Measurements from ENCODE around the gene UBR4. TPM values are rescaled to one million over a fixed set of nuclear protein-coding genes. Genes with fewer than 3 reads are reported as not detected.

UBR4 gene
- total RNA-seq, 2 experiments from 2014 or later, result 117 to 147 TPM

- POLR2A ChIA-PET, result interaction anchor here (0.5 kb wide), 1 partner anchor 56 kb away, joined by 3 read pairs; no protein-coding TSS in a partner anchor
- DNase-seq, result no peak
Measured at GRCh38 chr1:19055701-19056100, 154.4 kb downstream of the UBR4 start.

GRCh38 chr1:19055001-19055400 lies 155.1 kb downstream of the UBR4 start:
- POLR2A ChIA-PET, result no interaction called here
- Mint-ChIP-seq H3K27me3 (peaks cover 23% of the 10 kb centered on the region), H3K4me3 (no peak overlapping the region), H3K4me1 (peaks cover 16% of the 10 kb centered on the region), H3K36me3 (ENCODE audit: low read depth) (no peaks in the 10 kb centered on the region), H3K27ac (no peak overlapping the region), H3K9me3 (ENCODE audit: low read depth) (no peaks in the 10 kb centered on the region)
- CTCF ChIA-PET, result no interaction called here
- DNase-seq (no peak), ATAC-seq (no peak)
- intact Hi-C loops (cut with DNase I, micrococcal nuclease), result no loop called here

More at GRCh38 chr1:19055701-19056100, 154.4 kb downstream of the UBR4 start:
- peaks cover 15% of the 10 kb centered on the region for H3K4me1 Mint-ChIP-seq
- CTCF ChIA-PET, result no interaction called here
- H3K9me3 Mint-ChIP-seq (ENCODE audit: low read depth), result no peaks in the 10 kb centered on the region
- no peak overlapping the region for H3K27ac Mint-ChIP-seq
- intact Hi-C loops (cut with DNase I, micrococcal nuclease), result no loop called here
- H3K27me3 Mint-ChIP-seq, result peaks cover 23% of the 10 kb centered on the region
- H3K4me3 Mint-ChIP-seq, result no peak overlapping the region
- no peak for ATAC-seq
- H3K36me3 Mint-ChIP-seq (ENCODE audit: low read depth), result no peaks in the 10 kb centered on the region

GRCh38 chr1:19054216-19054615 lies 155.8 kb downstream of the UBR4 start:
- Mint-ChIP-seq H3K4me3 (no peak overlapping the region), H3K27me3 (peaks cover 23% of the 10 kb centered on the region), H3K36me3 (ENCODE audit: low read depth) (no peaks in the 10 kb centered on the region), H3K4me1 (peaks cover 16% of the 10 kb centered on the region), H3K9me3 (ENCODE audit: low read depth) (no peaks in the 10 kb centered on the region), H3K27ac (no peak overlapping the region)
- POLR2A ChIA-PET, result interaction anchor here (0.6 kb wide), 1 partner anchor 194 kb away, joined by 3 read pairs; no protein-coding TSS in a partner anchor
- intact Hi-C loops (cut with DNase I, micrococcal nuclease), result no loop called here
- DNase-seq, result no peak
- CTCF ChIA-PET, result no interaction called here
- no peak for ATAC-seq

GRCh38 chr1:19053486-19053885 lies 156.6 kb downstream of the UBR4 start:
- ChIA-PET CTCF (interaction anchor here (1.0 kb wide), 1 partner anchor 146 kb away, joined by 3 read pairs; no protein-coding TSS in a partner anchor), POLR2A (no interaction called here)
- H3K27ac Mint-ChIP-seq, result no peak overlapping the region
- peaks cover 23% of the 10 kb centered on the region for H3K27me3 Mint-ChIP-seq
- H3K9me3 Mint-ChIP-seq (ENCODE audit: low read depth), result no peaks in the 10 kb centered on the region
- DNase-seq (no peak), ATAC-seq (no peak)
- H3K4me3 Mint-ChIP-seq, result no peak overlapping the region
- intact Hi-C loops (cut with DNase I, micrococcal nuclease), result no loop called here
- peaks cover 16% of the 10 kb centered on the region for H3K4me1 Mint-ChIP-seq
- no peaks in the 10 kb centered on the region for H3K36me3 Mint-ChIP-seq (ENCODE audit: low read depth)

- no peak for DNase-seq
- H3K27ac Mint-ChIP-seq, result no peak overlapping the region
- intact Hi-C loops (cut with DNase I, micrococcal nuclease), result no loop called here
- peaks cover 7% of the 10 kb centered on the region for H3K27me3 Mint-ChIP-seq
- no peaks in the 10 kb centered on the region for H3K36me3 Mint-ChIP-seq (ENCODE audit: low read depth)
- ChIA-PET POLR2A (no interaction called here), CTCF (interaction anchor here (0.6 kb wide), 1 partner anchor 166 kb away, joined by 3 read pairs; no protein-coding TSS in a partner anchor)
- H3K4me1 Mint-ChIP-seq, result peaks cover 7% of the 10 kb centered on the region
- no peak overlapping the region for H3K4me3 Mint-ChIP-seq
- no peak for ATAC-seq
- H3K9me3 Mint-ChIP-seq (ENCODE audit: low read depth), result no peaks in the 10 kb centered on the region
Measured at GRCh38 chr1:19049798-19050197, 160.3 kb downstream of the UBR4 start.

- H3K9me3 Mint-ChIP-seq (ENCODE audit: low read depth), result no peaks in the 10 kb centered on the region
- H3K27ac Mint-ChIP-seq, result no peak overlapping the region
- intact Hi-C loops (cut with DNase I, micrococcal nuclease), result no loop called here
- H3K4me3 Mint-ChIP-seq, result no peak overlapping the region
- POLR2A ChIA-PET, result no interaction called here
- no peak for DNase-seq
- CTCF ChIA-PET, result interaction anchor here (0.6 to 2.1 kb wide), 2 partner anchors 10 to 165 kb away, joined by 3 to 6 read pairs; no protein-coding TSS in a partner anchor
- ATAC-seq, result no peak
- no peaks in the 10 kb centered on the region for H3K36me3 Mint-ChIP-seq (ENCODE audit: low read depth)
- H3K27me3 Mint-ChIP-seq, result peaks cover 8% of the 10 kb centered on the region
- H3K4me1 Mint-ChIP-seq, result peaks cover 5% of the 10 kb centered on the region
Measured at GRCh38 chr1:19049128-19049768, 160.8 kb downstream of the UBR4 start.

- ChIA-PET POLR2A (no interaction called here), CTCF (interaction anchor here (0.7 to 2.1 kb wide), 3 partner anchors 8 to 86 kb away, joined by 3 to 6 read pairs (median 3); no protein-coding TSS in a partner anchor)
- intact Hi-C loops (cut with DNase I, micrococcal nuclease), result no loop called here
- no peaks in the 10 kb centered on the region for H3K9me3 Mint-ChIP-seq (ENCODE audit: low read depth)
- DNase-seq (no peak), ATAC-seq (no peak)
- no peak overlapping the region for H3K4me3 Mint-ChIP-seq
- no peak overlapping the region for H3K27ac Mint-ChIP-seq
- peaks cover 12% of the 10 kb centered on the region for H3K4me1 Mint-ChIP-seq
- H3K27me3 Mint-ChIP-seq, result peaks cover 4% of the 10 kb centered on the region
- no peaks in the 10 kb centered on the region for H3K36me3 Mint-ChIP-seq (ENCODE audit: low read depth)
Measured at GRCh38 chr1:19046972-19047731, 162.9 kb downstream of the UBR4 start.

- no peaks in the 10 kb centered on the region for H3K9me3 Mint-ChIP-seq (ENCODE audit: low read depth)
- no peaks in the 10 kb centered on the region for H3K36me3 Mint-ChIP-seq (ENCODE audit: low read depth)
- POLR2A ChIA-PET, result no interaction called here
- peaks cover 12% of the 10 kb centered on the region for H3K4me1 Mint-ChIP-seq
- intact Hi-C loops (cut with DNase I, micrococcal nuclease), result no loop called here
- no peak for DNase-seq
- no peak for ATAC-seq
- H3K27me3 Mint-ChIP-seq, result peaks cover 5% of the 10 kb centered on the region
- no peak overlapping the region for H3K4me3 Mint-ChIP-seq
- H3K27ac Mint-ChIP-seq, result no peak overlapping the region
- CTCF ChIA-PET, result interaction anchor here (0.7 kb wide), 1 partner anchor 52 kb away, joined by 3 read pairs; no protein-coding TSS in a partner anchor
Measured at GRCh38 chr1:19045898-19046880, 163.9 kb downstream of the UBR4 start.

GRCh38 chr1:19044975-19045831 lies 164.9 kb downstream of the UBR4 start:
- Mint-ChIP-seq H3K4me3 (no peak overlapping the region), H3K36me3 (ENCODE audit: low read depth) (no peaks in the 10 kb centered on the region), H3K27ac (no peak overlapping the region), H3K27me3 (peaks cover 7% of the 10 kb centered on the region), H3K4me1 (peaks cover 8% of the 10 kb centered on the region), H3K9me3 (ENCODE audit: low read depth) (no peaks in the 10 kb centered on the region)
- POLR2A ChIA-PET, result no interaction called here
- intact Hi-C loops (cut with DNase I, micrococcal nuclease), result no loop called here
- CTCF ChIA-PET, result interaction anchor here (0.6 to 1.0 kb wide), 2 partner anchors 133 to 138 kb away, joined by 3 to 4 read pairs; no protein-coding TSS in a partner anchor
- peak; percentile 5 for DNase-seq
- ATAC-seq, result peak; percentile 56

GRCh38 chr1:19044471-19044870 lies 165.6 kb downstream of the UBR4 start:
- no peak overlapping the region for H3K4me3 Mint-ChIP-seq
- no peaks in the 10 kb centered on the region for H3K36me3 Mint-ChIP-seq (ENCODE audit: low read depth)
- no peak overlapping the region for H3K27ac Mint-ChIP-seq
- H3K9me3 Mint-ChIP-seq (ENCODE audit: low read depth), result no peaks in the 10 kb centered on the region
- H3K4me1 Mint-ChIP-seq, result peaks cover 8% of the 10 kb centered on the region
- H3K27me3 Mint-ChIP-seq, result peaks cover 10% of the 10 kb centered on the region
- ChIA-PET CTCF (interaction anchor here (0.6 to 1.0 kb wide), 2 partner anchors 132 to 137 kb away, joined by 3 to 4 read pairs; no protein-coding TSS in a partner anchor), POLR2A (no interaction called here)
- intact Hi-C loops (cut with DNase I, micrococcal nuclease), result no loop called here
- DNase-seq (no peak), ATAC-seq (no peak)
